ENCODE results near the gene NRL. TPM values are rescaled to one million over a fixed set of nuclear protein-coding genes. Genes with fewer than 3 reads are reported as not detected.

NRL gene
- total and polyA plus RNA-seq, 4 donors, result 1.5 to 3.2 (median 2.8) TPM

DNA sequence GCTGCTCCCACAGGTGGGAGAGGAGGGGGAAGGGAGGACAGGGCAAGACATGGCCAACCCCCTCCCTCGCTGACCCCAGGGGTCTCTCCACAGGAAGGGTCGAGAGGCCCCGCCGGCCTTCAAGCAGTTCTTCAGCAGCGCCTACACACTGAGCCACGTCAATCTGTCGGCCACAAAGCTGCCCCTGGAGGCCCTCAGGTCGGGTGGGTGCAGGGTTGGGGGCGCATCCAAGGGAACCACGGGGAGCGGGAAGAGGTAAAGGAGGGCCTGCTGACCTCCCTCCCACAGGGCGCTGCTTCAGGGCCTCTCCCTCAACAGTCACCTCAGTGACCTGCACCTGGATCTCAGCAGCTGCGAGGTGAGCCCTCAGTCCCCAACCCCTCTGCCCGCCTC lies 56.9 kb downstream of the NRL start (continued):
- TF ChIP-seq, protein P1, sequence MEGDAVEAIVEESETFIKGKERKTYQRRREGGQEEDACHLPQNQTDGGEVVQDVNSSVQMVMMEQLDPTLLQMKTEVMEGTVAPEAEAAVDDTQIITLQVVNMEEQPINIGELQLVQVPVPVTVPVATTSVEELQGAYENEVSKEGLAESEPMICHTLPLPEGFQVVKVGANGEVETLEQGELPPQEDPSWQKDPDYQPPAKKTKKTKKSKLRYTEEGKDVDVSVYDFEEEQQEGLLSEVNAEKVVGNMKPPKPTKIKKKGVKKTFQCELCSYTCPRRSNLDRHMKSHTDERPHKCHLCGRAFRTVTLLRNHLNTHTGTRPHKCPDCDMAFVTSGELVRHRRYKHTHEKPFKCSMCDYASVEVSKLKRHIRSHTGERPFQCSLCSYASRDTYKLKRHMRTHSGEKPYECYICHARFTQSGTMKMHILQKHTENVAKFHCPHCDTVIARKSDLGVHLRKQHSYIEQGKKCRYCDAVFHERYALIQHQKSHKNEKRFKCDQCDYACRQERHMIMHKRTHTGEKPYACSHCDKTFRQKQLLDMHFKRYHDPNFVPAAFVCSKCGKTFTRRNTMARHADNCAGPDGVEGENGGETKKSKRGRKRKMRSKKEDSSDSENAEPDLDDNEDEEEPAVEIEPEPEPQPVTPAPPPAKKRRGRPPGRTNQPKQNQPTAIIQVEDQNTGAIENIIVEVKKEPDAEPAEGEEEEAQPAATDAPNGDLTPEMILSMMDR (IDR thresholded peaks at IDR 0.05; ENCODE audit: low read depth, low read length, missing input control), result no peak
- TF ChIP-seq GABPA (IDR thresholded peaks at IDR 0.05 in 1 of 2, conservative IDR thresholded peaks at IDR 0.05 in 1 of 2), result no peak

- TF ChIP-seq TAF1 (conservative IDR thresholded peaks at IDR 0.05), result no peak
- TF ChIP-seq HNF4A (conservative IDR thresholded peaks at IDR 0.05), result peak in 1 of 2 donors; percentile 37
- no peaks in the 10 kb centered on the region for H3K9me3 ChIP-seq (ENCODE audit: control insufficient read depth in 4 of 4, low read length in 3 of 4)
Measured at GRCh38 chr14:24057271-24057670, 57.5 kb downstream of the NRL start.

DNA sequence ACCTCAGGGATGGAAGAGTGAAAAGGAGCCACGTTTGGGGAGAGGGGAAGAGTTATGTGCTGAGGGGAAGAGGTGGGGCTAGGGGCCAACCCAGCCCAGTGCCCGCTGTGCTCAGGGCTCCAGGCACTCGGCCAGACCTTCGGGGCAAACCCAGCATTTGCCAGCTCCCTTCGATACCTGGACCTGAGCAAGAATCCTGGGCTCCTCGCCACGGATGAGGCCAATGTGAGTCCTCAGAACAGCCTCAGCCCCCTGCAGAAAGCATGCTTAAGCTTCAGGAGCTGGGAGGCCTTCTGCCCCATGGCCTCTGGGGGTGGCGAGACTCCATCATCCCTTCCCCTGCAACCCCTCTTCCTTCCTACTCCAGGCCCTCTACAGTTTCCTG lies 58.0 kb downstream of the NRL start:
- 44% methylated on average over 8 of the region's 8 CpGs for WGBS
- H3K27me3 ChIP-seq (ENCODE audit: control insufficient read depth in 4 of 4, insufficient read depth in 4 of 4, low read length in 3 of 4), result no peaks in the 10 kb centered on the region

More at GRCh38 chr14:24057271-24057670, 57.5 kb downstream of the NRL start:
- no peaks in the 10 kb centered on the region for H3K27me3 ChIP-seq (ENCODE audit: control insufficient read depth in 4 of 4, insufficient read depth in 4 of 4, low read length in 3 of 4)
- H3K9ac ChIP-seq (ENCODE audit: low read depth in 1 of 2, low read length in 2 of 2), result no peak overlapping the region
- WGBS, result 41% methylated on average over 2 of the region's 2 CpGs
- no peak overlapping the region for H3K27ac ChIP-seq (ENCODE audit: low read depth in 1 of 2, low read length in 2 of 2)
- no peak overlapping the region for H3K4me3 ChIP-seq (ENCODE audit: low read depth in 1 of 3, low read length in 3 of 3)
- H3K36me3 ChIP-seq (ENCODE audit: control insufficient read depth in 4 of 4, insufficient read depth in 3 of 4, low read depth in 1 of 4, low read length in 3 of 4), result no peaks in the 10 kb centered on the region
- peaks cover 22 to 61% (median 43%) of the 10 kb centered on the region in 4 donors for H3K4me1 ChIP-seq (ENCODE audit: control insufficient read depth in 4 of 4, insufficient read depth in 4 of 4, low read length in 3 of 4)
- DNase-seq (ENCODE audit: low spot score), result no peak

More for the DNA sequence above, 58.0 kb downstream of the NRL start:
- Histone ChIP-seq H3K27ac (ENCODE audit: low read depth in 1 of 2, low read length in 2 of 2) (no peak overlapping the region), H3K4me1 (ENCODE audit: control insufficient read depth in 4 of 4, insufficient read depth in 4 of 4, low read length in 3 of 4) (peaks cover 22 to 61% (median 43%) of the 10 kb centered on the region in 4 donors), H3K9ac (ENCODE audit: low read depth in 1 of 2, low read length in 2 of 2) (no peak overlapping the region), H3K9me3 (ENCODE audit: control insufficient read depth in 4 of 4, low read length in 3 of 4) (no peaks in the 10 kb centered on the region), H3K36me3 (ENCODE audit: control insufficient read depth in 4 of 4, insufficient read depth in 3 of 4, low read depth in 1 of 4, low read length in 3 of 4) (no peaks in the 10 kb centered on the region), H3K4me3 (ENCODE audit: low read depth in 1 of 3, low read length in 3 of 3) (no peak overlapping the region)
- DNase-seq (ENCODE audit: low spot score), result no peak
- TF ChIP-seq HNF4A (conservative IDR thresholded peaks at IDR 0.05) (no peak), GABPA (IDR thresholded peaks at IDR 0.05 in 1 of 2, conservative IDR thresholded peaks at IDR 0.05 in 1 of 2) (no peak), FOXA1 (IDR thresholded peaks at IDR 0.05) (no peak), EGR1 (IDR thresholded peaks at IDR 0.05; ENCODE audit: low read depth in 2 of 2) (no peak), TAF1 (conservative IDR thresholded peaks at IDR 0.05) (no peak), RAD21 (IDR thresholded peaks at IDR 0.05) (no peak), FOXA2 (IDR thresholded peaks at IDR 0.05) (no peak), YY1 (IDR thresholded peaks at IDR 0.05) (no peak), RXRA (IDR thresholded peaks at IDR 0.05) (no peak), HNF4G (IDR thresholded peaks at IDR 0.05) (no peak)
- TF ChIP-seq, protein P2, sequence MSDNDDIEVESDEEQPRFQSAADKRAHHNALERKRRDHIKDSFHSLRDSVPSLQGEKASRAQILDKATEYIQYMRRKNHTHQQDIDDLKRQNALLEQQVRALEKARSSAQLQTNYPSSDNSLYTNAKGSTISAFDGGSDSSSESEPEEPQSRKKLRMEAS (IDR thresholded peaks at IDR 0.05), result no peak
- TF ChIP-seq, protein P3, sequence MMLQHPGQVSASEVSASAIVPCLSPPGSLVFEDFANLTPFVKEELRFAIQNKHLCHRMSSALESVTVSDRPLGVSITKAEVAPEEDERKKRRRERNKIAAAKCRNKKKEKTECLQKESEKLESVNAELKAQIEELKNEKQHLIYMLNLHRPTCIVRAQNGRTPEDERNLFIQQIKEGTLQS (IDR thresholded peaks at IDR 0.05), result no peak
- TF ChIP-seq, protein P1 (IDR thresholded peaks at IDR 0.05; ENCODE audit: low read depth, low read length, missing input control), result no peak
- TF ChIP-seq, protein P4, sequence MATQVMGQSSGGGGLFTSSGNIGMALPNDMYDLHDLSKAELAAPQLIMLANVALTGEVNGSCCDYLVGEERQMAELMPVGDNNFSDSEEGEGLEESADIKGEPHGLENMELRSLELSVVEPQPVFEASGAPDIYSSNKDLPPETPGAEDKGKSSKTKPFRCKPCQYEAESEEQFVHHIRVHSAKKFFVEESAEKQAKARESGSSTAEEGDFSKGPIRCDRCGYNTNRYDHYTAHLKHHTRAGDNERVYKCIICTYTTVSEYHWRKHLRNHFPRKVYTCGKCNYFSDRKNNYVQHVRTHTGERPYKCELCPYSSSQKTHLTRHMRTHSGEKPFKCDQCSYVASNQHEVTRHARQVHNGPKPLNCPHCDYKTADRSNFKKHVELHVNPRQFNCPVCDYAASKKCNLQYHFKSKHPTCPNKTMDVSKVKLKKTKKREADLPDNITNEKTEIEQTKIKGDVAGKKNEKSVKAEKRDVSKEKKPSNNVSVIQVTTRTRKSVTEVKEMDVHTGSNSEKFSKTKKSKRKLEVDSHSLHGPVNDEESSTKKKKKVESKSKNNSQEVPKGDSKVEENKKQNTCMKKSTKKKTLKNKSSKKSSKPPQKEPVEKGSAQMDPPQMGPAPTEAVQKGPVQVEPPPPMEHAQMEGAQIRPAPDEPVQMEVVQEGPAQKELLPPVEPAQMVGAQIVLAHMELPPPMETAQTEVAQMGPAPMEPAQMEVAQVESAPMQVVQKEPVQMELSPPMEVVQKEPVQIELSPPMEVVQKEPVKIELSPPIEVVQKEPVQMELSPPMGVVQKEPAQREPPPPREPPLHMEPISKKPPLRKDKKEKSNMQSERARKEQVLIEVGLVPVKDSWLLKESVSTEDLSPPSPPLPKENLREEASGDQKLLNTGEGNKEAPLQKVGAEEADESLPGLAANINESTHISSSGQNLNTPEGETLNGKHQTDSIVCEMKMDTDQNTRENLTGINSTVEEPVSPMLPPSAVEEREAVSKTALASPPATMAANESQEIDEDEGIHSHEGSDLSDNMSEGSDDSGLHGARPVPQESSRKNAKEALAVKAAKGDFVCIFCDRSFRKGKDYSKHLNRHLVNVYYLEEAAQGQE (IDR thresholded peaks at IDR 0.05), result no peak
